Stomach smooth muscle (tissue), 2 donors: Measurements from ENCODE around the gene CNNM2.
"Not testable (repeated sequence)": the region's sequence is repeated elsewhere in the genome, so short reads cannot be mapped to it uniquely, and the experiment has no call there.

Experiments used
- H3K27ac ChIP-seq: one replicate; pipeline ENCODE4 v1.7.0; 2013; ENCODE audit warnings: mild to moderate bottlenecking, low read length, inconsistent platforms
- H3K27me3 ChIP-seq, 2 donors: one replicate each; pipeline ENCODE4 v1.7.0; 2013; ENCODE audit warnings: low read length in 2 of 2; ENCODE audit not compliant: insufficient read depth in 2 of 2, control insufficient read depth in 1 of 2
- H3K36me3 ChIP-seq, 2 donors: one replicate each; pipeline ENCODE4 v1.7.0; 2013; ENCODE audit warnings: low read length in 2 of 2; ENCODE audit not compliant: control insufficient read depth in 2 of 2, insufficient read depth in 2 of 2
- H3K4me1 ChIP-seq: one replicate; pipeline ENCODE4 v1.7.0; 2013; ENCODE audit warnings: low read length; ENCODE audit not compliant: control insufficient read depth, insufficient read depth
- H3K4me3 ChIP-seq, 2 donors: one replicate each; pipeline ENCODE4 v1.7.0; 2013; ENCODE audit warnings: low read length in 2 of 2
- H3K9ac ChIP-seq, 2 donors: one replicate each; pipeline ENCODE4 v1.7.0; 2013; ENCODE audit warnings: low read length in 2 of 2, mild to moderate bottlenecking in 1 of 2
- H3K9me3 ChIP-seq, 2 donors: one replicate each; pipeline ENCODE4 v1.7.0; 2013; ENCODE audit warnings: low read length in 2 of 2; ENCODE audit not compliant: control insufficient read depth in 2 of 2
- donor health status: healthy.
- donor health status: Pancreatic carcinoma.

Gene CNNM2

DNA sequence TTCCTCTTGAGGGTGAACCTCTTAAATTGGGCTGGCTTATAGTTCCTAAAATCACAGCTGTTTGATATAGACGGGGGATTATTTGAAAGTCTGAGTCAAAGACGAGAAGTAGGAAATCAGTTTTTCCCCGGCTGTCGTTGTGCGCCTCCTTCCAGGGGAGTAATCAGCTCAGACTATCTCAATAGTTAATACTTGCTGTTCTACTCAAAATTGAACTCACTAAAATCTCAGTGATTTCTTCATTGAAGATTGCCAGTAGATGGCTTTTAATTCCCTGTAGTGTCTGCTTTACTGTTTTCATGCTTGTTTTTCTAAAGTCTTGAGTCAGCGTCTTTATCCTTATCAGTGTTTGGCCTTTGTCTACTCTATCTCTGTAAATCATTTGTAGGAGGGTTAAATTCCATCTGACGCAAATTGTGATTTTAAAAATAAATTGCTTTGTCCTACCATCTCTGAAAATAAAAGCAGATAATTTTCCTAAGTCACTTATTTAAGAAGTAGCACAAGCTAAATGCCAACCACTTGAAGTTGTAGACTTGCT, 47.3 kb downstream of the CNNM2 start:
- Histone ChIP-seq H3K36me3 (no peaks in the 10 kb centered on the region), H3K4me1 (no peaks in the 10 kb centered on the region), H3K27me3 (no peaks in the 10 kb centered on the region), H3K9ac (no peak overlapping the region), H3K9me3 (no peaks in the 10 kb centered on the region), H3K4me3 (no peak overlapping the region), H3K27ac (no peak overlapping the region)

- Histone ChIP-seq H3K4me3 (no peak overlapping the region), H3K27me3 (no peaks in the 10 kb centered on the region), H3K36me3 (no peaks in the 10 kb centered on the region), H3K27ac (no peak overlapping the region), H3K4me1 (no peaks in the 10 kb centered on the region), H3K9me3 (no peaks in the 10 kb centered on the region), H3K9ac (no peak overlapping the region)
Observed at GRCh38 chr10:102967123-102967522, 49.0 kb downstream of the CNNM2 start.

DNA sequence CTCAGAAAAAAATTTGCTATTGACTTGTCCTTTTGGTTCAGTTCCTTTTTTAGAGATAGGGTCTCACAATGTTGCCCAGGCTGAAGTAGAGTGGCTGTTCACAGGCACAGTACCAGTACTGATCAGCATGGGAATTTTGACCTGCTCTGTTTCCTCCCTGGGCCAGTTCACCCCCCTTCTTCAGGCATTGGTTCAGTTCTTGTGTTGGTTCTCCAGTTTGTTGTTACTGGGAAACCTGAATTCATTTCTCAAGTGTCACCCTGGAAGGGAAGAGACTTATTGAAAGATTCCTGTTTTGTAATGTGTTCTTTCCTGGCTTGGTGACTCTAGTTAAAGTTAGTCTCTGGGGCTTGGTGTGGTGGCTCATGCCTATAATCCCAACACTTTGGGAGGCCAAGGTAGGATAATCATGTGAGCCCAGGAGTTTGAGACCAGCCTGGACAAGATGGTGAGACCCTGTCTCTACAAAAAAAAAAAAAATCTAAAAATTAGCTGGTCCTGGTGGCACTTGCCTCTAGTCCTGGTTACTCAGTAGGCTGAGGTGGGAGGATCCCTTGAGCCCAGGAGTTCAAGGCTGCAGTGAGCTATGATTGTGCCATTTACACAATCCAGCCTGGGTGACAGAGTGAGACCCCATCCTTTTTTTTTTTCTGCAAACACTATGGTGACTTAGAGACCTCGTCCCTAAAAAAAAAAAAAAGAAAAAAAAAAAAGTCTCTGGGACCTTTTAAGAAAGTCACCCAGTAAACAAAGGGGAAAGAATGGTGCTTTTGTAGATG, 52.7 kb downstream of the CNNM2 start:
- Histone ChIP-seq H3K27ac (no peak overlapping the region), H3K4me3 (no peak overlapping the region), H3K27me3 (no peaks in the 10 kb centered on the region), H3K36me3 (no peaks in the 10 kb centered on the region), H3K9me3 (no peaks in the 10 kb centered on the region), H3K4me1 (peaks cover 1% of the 10 kb centered on the region), H3K9ac (no peak overlapping the region)

DNA sequence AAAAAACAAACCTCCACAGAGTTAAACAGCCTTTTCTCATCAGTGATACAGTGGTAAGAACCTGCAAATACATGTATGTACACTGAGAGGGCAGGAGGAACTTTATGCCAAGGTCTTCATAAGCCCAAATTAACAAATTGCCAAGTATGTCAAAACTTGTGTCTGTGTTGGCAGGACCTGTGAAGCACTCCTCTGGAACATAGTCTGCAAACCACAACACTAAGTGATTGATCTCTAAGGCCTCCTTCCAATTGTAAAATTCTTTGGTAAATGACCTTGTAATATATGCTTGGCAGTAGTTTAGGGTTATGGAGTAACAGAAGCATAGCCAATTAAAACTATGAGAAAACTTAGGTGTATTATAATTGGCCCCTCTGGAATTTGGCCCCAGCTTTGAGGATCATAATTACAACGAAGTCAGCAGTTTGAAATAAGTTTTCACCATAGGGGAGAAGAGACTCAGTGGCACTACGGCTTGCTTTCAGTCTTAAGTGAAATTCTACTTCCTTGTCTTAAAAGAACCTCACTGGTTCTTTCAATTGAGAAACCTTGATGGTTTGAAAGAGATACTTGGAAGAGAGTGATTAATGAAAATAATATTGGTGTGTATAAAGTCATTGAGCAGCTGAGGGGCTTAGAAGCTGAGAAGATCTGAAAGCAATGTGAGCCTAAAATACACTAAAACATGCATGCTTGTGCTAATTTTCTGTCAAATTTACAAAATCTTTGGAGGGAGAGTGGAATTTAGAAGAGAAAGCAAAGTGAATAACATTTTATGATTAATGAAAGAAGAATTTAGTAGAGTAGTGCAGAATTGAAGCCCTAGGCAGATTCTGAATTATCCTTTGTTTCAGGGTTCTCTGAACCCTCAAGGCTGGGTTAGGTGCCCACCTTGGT, 57.6 kb downstream of the CNNM2 start:
- peaks cover 2% of the 10 kb centered on the region for H3K4me1 ChIP-seq
- no peak overlapping the region for H3K4me3 ChIP-seq
- no peak overlapping the region for H3K9ac ChIP-seq
- no peaks in the 10 kb centered on the region for H3K36me3 ChIP-seq
- H3K27me3 ChIP-seq = no peaks in the 10 kb centered on the region
- no peaks in the 10 kb centered on the region for H3K9me3 ChIP-seq
- no peak overlapping the region for H3K27ac ChIP-seq

DNA sequence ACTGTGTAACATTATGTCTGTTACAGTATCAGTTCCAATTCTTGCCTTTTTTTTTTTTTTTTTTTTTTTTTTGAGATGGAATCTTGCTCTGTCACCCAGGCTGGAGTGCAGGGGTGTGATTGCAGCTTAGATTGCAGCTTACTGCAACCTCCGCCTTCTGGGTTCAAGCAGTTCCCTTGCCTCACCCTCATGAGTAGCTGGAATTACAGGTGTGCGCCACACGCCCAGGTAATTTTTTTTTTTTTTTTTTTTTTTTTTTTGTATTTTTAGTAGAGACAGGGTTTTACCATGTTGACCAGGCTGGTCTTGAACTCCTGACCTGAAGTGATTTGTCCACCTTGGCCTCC, 58.3 kb downstream of the CNNM2 start:
- H3K9me3 ChIP-seq, H3K9ac ChIP-seq, H3K27ac ChIP-seq, H3K36me3 ChIP-seq, H3K4me1 ChIP-seq, H3K4me3 ChIP-seq, H3K27me3 ChIP-seq: not testable (repeated sequence)

GRCh38 chr10:102982296-102982695, 64.2 kb downstream of the CNNM2 start:
- H3K9me3 ChIP-seq = no peaks in the 10 kb centered on the region
- H3K9ac ChIP-seq = no peak overlapping the region
- no peak overlapping the region for H3K4me3 ChIP-seq
- no peaks in the 10 kb centered on the region for H3K27me3 ChIP-seq
- H3K36me3 ChIP-seq = no peaks in the 10 kb centered on the region
- no peaks in the 10 kb centered on the region for H3K4me1 ChIP-seq
- no peak overlapping the region for H3K27ac ChIP-seq

- Histone ChIP-seq H3K27me3 (no peaks in the 10 kb centered on the region), H3K27ac (no peak overlapping the region), H3K36me3 (no peaks in the 10 kb centered on the region), H3K4me3 (no peak overlapping the region), H3K9me3 (no peaks in the 10 kb centered on the region), H3K4me1 (no peaks in the 10 kb centered on the region), H3K9ac (no peak overlapping the region)
Observed at GRCh38 chr10:102984086-102984485, 66.0 kb downstream of the CNNM2 start.

GRCh38 chr10:102985811-102986210, 67.7 kb downstream of the CNNM2 start:
- no peaks in the 10 kb centered on the region for H3K4me1 ChIP-seq
- H3K9me3 ChIP-seq = no peaks in the 10 kb centered on the region
- no peaks in the 10 kb centered on the region for H3K36me3 ChIP-seq
- H3K27me3 ChIP-seq = no peaks in the 10 kb centered on the region
- H3K4me3 ChIP-seq = no peak overlapping the region
- no peak overlapping the region for H3K27ac ChIP-seq
- H3K9ac ChIP-seq = no peak overlapping the region

DNA sequence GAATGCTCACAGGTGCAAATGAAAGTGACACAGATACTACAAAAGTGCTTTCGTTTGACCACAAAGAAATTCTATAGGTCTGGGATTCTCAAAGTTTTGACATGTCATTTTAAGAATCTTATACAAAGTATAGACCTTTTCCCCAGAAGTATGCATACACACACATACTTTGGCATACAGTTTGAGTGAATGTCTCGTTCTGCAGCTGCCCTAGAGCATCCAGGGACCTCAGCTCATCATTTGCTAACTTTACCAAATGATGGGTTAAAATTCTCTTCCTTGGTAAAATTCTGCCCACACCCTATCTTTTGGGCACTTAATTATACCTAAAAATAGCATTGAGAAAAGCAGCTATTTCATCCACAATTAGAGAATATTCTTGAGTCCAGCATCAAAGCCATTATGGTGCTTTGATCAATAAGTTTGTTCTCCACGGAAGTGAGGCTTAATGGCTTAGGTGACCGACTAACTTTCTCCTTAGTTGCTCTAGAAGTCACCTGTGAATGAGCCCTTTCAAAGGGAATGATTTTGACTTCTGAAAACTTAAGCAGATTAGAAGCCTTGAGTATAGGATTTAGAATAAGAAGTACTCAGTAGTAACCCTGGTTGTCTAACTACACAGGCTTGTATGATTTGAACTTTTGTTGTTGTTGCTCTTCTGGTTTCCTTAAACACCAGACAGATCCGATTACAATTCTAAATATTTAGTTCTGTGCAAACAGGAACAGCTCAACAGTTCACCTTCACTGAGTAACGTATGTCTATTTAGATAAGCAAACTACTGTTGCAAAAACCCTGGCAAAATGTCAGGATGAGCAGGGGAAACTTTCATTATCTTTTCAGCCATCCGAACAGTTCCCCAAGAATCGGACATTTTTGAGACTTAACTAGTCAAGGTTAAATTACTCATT, 70.6 kb downstream of the CNNM2 start:
- no peaks in the 10 kb centered on the region for H3K4me1 ChIP-seq
- no peak overlapping the region for H3K9ac ChIP-seq
- no peaks in the 10 kb centered on the region for H3K36me3 ChIP-seq
- H3K4me3 ChIP-seq = no peak overlapping the region
- H3K9me3 ChIP-seq = no peaks in the 10 kb centered on the region
- H3K27ac ChIP-seq = no peak overlapping the region
- no peaks in the 10 kb centered on the region for H3K27me3 ChIP-seq

- H3K27ac ChIP-seq = no peak overlapping the region
- no peaks in the 10 kb centered on the region for H3K36me3 ChIP-seq
- H3K9ac ChIP-seq = no peak overlapping the region
- no peaks in the 10 kb centered on the region for H3K9me3 ChIP-seq
- H3K4me1 ChIP-seq = no peaks in the 10 kb centered on the region
- no peak overlapping the region for H3K4me3 ChIP-seq
- H3K27me3 ChIP-seq = no peaks in the 10 kb centered on the region
Observed at GRCh38 chr10:102994531-102995295, 76.6 kb downstream of the CNNM2 start.
